Neuron (in vitro differentiated cells): ENCODE measurements around the gene MSL3B.

Experiments
- H2AFZ ChIP-seq: one replicate; pipeline ENCODE4 v1.6.1; 2013; ENCODE audit warnings: low read depth, mild to moderate bottlenecking, inconsistent platforms, low read length, moderate library complexity
- H3K27me3 ChIP-seq: one replicate; pipeline ENCODE4 v1.6.1; 2013; ENCODE audit warnings: low read length; ENCODE audit not compliant: insufficient read depth
- H3K36me3 ChIP-seq: one replicate; pipeline ENCODE4 v1.6.1; 2013; ENCODE audit warnings: low read length; ENCODE audit not compliant: insufficient read depth
- H3K4me1 ChIP-seq: one replicate; pipeline ENCODE4 v1.6.1; 2013; ENCODE audit warnings: low read length; ENCODE audit not compliant: insufficient read depth
- H3K4me3 ChIP-seq: 2 replicates; pipeline ENCODE4 v1.5.1; 2013; ENCODE audit warnings: mild to moderate bottlenecking, low read length, moderate library complexity
- H3K9me3 ChIP-seq: one replicate; pipeline ENCODE4 v1.6.1; 2013; ENCODE audit warnings: low read length

Gene MSL3B

GRCh38 chr2:233822781-233823730 lies 45.1 kb downstream of the MSL3B start:
- H3K9me3 ChIP-seq = no peaks in the 10 kb centered on the region
- no peak overlapping the region for H2AFZ ChIP-seq
- no peaks in the 10 kb centered on the region for H3K4me1 ChIP-seq
- no peaks in the 10 kb centered on the region for H3K27me3 ChIP-seq
- H3K36me3 ChIP-seq = no peaks in the 10 kb centered on the region
- no peak overlapping the region for H3K4me3 ChIP-seq

GRCh38 chr2:233822101-233822771 lies 46.0 kb downstream of the MSL3B start:
- Histone ChIP-seq H3K36me3 (no peaks in the 10 kb centered on the region), H3K4me3 (no peak overlapping the region), H3K9me3 (no peaks in the 10 kb centered on the region), H2AFZ (no peak overlapping the region), H3K4me1 (no peaks in the 10 kb centered on the region), H3K27me3 (no peaks in the 10 kb centered on the region)

GRCh38 chr2:233821709-233822100 lies 46.5 kb downstream of the MSL3B start:
- H2AFZ ChIP-seq = no peak overlapping the region
- H3K4me1 ChIP-seq = no peaks in the 10 kb centered on the region
- no peak overlapping the region for H3K4me3 ChIP-seq
- no peaks in the 10 kb centered on the region for H3K9me3 ChIP-seq
- H3K27me3 ChIP-seq = no peaks in the 10 kb centered on the region
- H3K36me3 ChIP-seq = no peaks in the 10 kb centered on the region

GRCh38 chr2:233821196-233821595 lies 47.0 kb downstream of the MSL3B start:
- no peak overlapping the region for H2AFZ ChIP-seq
- H3K9me3 ChIP-seq = no peaks in the 10 kb centered on the region

GRCh38 chr2:233820774-233821105 lies 47.4 kb downstream of the MSL3B start:
- no peaks in the 10 kb centered on the region for H3K27me3 ChIP-seq
- H3K36me3 ChIP-seq = no peaks in the 10 kb centered on the region
- no peak overlapping the region for H2AFZ ChIP-seq
- H3K4me3 ChIP-seq = no peak overlapping the region
- no peaks in the 10 kb centered on the region for H3K4me1 ChIP-seq
- no peaks in the 10 kb centered on the region for H3K9me3 ChIP-seq

More at GRCh38 chr2:233821196-233821595, 47.0 kb downstream of the MSL3B start:
- H3K27me3 ChIP-seq = no peaks in the 10 kb centered on the region
- no peaks in the 10 kb centered on the region for H3K4me1 ChIP-seq
- no peaks in the 10 kb centered on the region for H3K36me3 ChIP-seq
- no peak overlapping the region for H3K4me3 ChIP-seq

- Histone ChIP-seq H3K27me3 (no peaks in the 10 kb centered on the region), H3K4me1 (no peaks in the 10 kb centered on the region), H2AFZ (no peak overlapping the region), H3K36me3 (no peaks in the 10 kb centered on the region), H3K4me3 (no peak overlapping the region), H3K9me3 (no peaks in the 10 kb centered on the region)
Observed at GRCh38 chr2:233819884-233820773, 48.1 kb downstream of the MSL3B start.

- Histone ChIP-seq H3K9me3 (no peaks in the 10 kb centered on the region), H3K4me3 (no peak overlapping the region), H3K27me3 (no peaks in the 10 kb centered on the region), H3K4me1 (no peaks in the 10 kb centered on the region), H3K36me3 (no peaks in the 10 kb centered on the region), H2AFZ (no peak overlapping the region)
Observed at GRCh38 chr2:233818639-233819621, 49.3 kb downstream of the MSL3B start.

GRCh38 chr2:233817995-233818638 lies 50.1 kb downstream of the MSL3B start:
- no peaks in the 10 kb centered on the region for H3K9me3 ChIP-seq

GRCh38 chr2:233817361-233817911 lies 50.8 kb downstream of the MSL3B start:
- no peaks in the 10 kb centered on the region for H3K9me3 ChIP-seq
- H3K4me3 ChIP-seq = no peak overlapping the region
- no peaks in the 10 kb centered on the region for H3K4me1 ChIP-seq
- H3K27me3 ChIP-seq = no peaks in the 10 kb centered on the region
- no peak overlapping the region for H2AFZ ChIP-seq
- no peaks in the 10 kb centered on the region for H3K36me3 ChIP-seq

More at GRCh38 chr2:233817995-233818638, 50.1 kb downstream of the MSL3B start:
- no peak overlapping the region for H3K4me3 ChIP-seq
- H3K27me3 ChIP-seq = no peaks in the 10 kb centered on the region
- H3K4me1 ChIP-seq = no peaks in the 10 kb centered on the region
- no peak overlapping the region for H2AFZ ChIP-seq
- no peaks in the 10 kb centered on the region for H3K36me3 ChIP-seq

GRCh38 chr2:233816771-233817170 lies 51.4 kb downstream of the MSL3B start:
- Histone ChIP-seq H3K4me3 (no peak overlapping the region), H3K36me3 (no peaks in the 10 kb centered on the region), H3K4me1 (no peaks in the 10 kb centered on the region), H2AFZ (no peak overlapping the region), H3K27me3 (no peaks in the 10 kb centered on the region), H3K9me3 (no peaks in the 10 kb centered on the region)

GRCh38 chr2:233816334-233816733 lies 51.9 kb downstream of the MSL3B start:
- H3K36me3 ChIP-seq = no peaks in the 10 kb centered on the region
- H3K27me3 ChIP-seq = no peaks in the 10 kb centered on the region
- no peak overlapping the region for H3K4me3 ChIP-seq
- no peak overlapping the region for H2AFZ ChIP-seq
- no peaks in the 10 kb centered on the region for H3K9me3 ChIP-seq
- H3K4me1 ChIP-seq = no peaks in the 10 kb centered on the region
